ENCODE data around the gene C9orf72.

Gene C9orf72

DNA sequence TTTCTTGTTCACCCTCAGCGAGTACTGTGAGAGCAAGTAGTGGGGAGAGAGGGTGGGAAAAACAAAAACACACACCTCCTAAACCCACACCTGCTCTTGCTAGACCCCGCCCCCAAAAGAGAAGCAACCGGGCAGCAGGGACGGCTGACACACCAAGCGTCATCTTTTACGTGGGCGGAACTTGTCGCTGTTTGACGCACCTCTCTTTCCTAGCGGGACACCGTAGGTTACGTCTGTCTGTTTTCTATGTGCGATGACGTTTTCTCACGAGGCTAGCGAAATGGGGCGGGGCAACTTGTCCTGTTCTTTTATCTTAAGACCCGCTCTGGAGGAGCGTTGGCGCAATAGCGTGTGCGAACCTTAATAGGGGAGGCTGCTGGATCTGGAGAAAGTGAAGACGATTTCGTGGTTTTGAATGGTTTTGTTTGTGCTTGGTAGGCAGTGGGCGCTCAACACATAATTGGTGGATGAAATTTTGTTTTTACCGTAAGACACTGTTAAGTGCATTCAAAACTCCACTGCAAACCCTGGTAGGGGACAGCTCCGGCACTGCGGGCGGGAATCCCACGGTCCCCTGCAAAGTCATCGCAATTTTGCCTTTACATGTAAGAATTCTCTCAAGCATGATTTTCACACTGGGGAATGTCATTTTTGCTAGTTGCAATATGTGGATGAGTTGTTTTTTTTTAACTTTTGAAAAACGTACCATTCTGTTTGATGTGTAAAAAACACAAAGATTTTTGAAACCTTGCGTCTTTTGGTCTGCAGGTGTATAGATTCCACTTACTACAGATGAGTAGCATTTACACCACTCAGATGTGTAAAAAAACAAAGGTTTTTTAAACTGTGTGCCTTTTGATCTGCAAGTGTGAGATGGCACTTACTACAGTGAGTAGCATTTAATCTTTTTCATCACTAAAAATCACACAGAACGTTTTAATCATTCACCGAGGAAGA lies 631 bp upstream of the C9orf72 start:
- DNase-seq, result peak; percentile 99

DNA sequence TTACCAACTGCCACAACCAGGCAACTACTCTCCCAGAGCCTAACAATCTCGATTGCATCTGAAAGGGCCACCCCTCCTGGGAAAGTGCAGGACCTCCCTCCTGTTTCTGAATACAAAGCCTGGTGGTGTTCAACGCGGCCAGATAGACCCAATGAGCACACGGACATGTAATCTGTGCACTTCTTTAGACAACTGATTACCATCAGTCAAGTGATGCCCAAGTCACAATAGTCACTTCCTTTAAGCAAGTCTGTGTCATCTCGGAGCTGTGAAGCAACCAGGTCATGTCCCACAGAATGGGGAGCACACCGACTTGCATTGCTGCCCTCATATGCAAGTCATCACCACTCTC lies 739 bp downstream of the C9orf72 start:
- DNase-seq, result no peak

DNA sequence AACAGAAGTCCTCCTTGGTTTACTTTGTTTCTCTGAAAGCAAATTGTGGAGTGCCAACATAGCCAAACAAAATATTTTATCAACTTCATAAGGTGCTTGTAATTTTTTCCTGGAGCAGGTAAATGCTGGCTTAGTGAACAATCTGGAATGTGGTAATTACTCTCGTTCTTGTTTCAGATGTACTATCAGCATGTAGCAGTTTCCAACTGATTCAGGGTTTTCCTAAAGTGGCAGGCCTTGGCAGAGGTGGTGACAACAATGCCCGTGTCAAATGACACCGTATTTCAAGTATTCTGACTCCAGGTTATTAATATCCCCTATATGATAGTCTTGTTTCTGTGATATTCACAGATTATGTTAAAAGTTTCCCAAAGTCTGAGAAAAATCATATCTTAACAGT lies 1.2 kb downstream of the C9orf72 start:
- DNase-seq, result no peak

DNA sequence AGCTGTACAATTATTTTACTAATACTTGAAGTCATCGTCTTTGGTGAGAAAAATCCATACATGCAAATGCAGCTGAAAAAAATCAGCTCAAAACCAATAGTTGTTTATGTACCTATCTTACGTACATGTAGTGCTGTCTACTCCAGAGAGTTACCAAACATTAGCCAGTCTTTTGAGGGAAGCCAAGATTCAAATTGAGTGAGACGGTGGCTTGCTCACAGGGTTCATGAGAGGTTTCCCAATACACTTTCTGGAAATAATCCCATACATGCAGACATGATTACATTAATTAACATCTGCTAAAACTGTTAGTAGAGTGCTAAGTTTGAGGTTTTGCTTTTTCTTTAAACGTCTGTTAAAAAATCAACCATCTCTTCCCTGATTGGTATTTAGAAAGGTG lies 2.3 kb downstream of the C9orf72 start:
- DNase-seq, result no peak

DNA sequence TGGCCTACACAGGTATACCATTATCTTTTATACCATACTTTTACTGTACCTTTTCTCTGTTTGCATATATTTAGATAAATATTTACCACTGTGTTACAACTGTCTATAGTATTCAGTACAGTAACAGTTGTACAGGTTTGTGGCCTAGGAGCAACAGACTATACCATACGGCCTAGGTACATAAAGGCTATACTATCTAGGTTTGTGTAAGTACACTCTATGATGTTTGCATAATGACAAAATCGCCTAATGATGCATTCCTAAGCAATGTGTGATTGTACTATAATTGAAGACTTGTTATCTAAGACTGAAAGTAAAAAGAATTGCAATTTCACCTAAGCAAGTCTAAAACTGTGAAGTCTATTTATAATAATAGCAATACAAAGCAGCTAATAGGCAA lies 3.9 kb downstream of the C9orf72 start:
- no peak for DNase-seq

DNA sequence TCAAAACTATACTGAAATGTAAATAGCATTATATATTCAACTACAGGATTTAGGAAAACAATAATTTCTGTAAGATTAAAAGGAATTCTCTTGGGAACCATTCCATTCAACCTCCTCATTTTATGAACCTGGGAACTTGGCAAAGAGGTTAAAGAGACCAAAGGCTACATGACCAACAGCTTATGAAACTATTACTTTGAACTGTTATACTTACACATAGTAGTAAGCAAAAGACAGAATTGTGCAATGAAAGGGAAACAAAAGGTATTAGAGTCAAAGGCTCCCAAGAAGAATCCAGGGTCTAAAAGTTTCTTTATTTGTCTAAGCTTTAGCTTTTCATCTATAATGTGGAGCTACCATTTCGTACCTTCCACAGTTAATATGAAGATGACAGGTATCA lies 7.2 kb downstream of the C9orf72 start:
- no peak for DNase-seq

DNA sequence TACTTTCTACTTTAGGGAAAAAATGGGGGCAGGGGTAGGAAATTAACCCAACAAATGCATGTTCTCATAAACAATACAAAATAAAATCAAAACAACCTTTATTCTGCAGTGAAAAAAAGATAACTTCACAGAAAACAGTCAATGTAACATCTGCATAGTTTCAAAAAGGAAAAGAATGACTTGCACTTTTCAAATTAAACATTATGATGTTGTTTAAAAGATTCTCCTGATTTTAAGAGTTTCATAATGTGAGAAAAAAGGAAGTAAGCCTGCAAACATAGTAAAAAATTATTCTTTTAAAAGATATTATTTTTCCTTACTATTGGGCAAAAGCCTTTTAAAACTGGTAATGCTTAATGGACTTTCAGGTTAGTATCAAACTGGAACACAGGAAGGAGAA lies 7.6 kb downstream of the C9orf72 start:
- no peak for DNase-seq

DNA sequence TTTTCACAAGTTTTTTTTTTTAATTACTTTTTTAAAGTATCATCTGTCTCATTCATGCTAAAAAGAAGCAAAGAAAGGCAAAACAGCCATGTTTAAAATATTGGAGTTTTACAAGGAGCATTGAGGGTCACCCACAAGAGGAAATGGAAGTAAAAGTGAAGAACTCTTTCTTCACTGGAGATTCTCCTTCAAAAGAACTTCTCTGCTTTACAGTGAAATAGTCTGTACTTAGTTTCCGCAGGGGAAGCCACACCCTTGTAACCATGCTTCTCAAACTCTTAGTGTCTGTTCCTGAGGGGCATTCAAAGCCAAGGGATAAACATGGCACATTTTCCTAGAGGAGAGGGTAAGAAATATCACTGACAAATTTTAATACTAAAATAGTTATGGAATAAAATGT lies 8.6 kb downstream of the C9orf72 start:
- DNase-seq, result no peak

DNA sequence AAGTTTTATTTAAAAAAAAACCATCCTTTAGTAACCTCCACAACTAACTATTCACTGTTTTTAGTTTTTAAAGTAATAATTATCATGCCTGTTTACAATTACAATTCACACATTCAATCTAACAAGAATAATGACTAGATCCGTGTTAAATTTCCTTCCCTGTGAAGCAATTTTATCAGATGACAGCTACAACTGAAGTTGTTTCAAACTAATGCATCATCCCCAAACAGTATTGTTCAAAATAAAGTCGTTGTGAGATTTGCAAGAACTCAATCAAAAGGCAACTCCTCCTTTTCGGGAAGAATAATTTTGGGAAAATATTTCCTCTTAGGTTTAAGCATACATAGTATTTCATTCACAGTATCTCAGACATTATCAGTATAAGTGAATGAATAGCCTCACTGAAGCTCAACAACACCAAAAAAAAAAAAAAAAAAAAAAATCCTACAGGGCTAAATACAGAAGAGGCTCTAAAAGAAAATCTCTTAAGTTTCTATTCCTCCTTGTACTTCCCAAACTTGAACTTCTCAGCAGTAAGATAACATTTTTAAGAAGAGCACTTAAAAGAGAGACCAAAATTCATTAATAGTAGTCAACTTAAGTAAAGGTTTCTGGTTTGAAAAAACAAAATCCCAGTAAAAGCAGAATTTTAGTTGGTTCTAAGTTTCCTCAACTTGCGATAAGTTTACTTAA lies 9.4 kb downstream of the C9orf72 start:
- no peak for DNase-seq

DNA sequence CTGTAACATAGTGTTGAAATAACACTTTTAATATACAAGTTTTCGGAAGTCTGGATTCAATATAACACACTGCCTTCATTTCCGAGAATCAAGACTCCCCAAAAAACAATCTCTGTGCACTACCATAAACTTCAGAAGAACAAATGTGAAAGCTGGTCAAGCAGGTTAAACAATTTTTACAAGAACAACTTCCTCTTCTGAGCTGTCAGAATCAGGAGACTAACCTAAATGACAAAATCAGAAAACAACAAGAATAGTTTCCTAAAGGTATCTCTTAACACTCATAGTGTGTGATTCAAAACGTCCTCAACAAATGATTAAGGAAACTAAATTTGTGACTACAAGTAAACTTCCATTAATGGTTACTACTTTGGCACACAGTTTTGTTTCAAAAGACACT lies 11.6 kb downstream of the C9orf72 start:
- no peak for DNase-seq

DNA sequence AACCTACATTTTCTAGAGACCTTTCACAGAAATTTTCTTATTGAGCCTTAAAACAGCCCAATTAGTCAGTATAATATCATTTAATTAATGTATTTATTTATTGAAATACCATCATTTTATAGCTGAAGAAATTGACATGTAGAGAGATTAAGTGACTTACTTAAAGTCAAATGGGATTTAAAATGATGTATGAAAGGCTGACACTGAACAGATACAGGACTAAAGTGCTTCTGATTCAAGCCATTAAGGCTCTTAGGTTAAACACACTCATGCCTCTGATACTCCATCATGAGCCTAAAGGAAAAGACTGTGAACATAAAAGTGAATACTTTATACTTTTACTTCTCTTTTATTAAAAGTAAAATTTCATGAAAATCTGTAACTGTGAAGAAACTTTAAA lies 12.8 kb downstream of the C9orf72 start:
- DNase-seq, result no peak

DNA sequence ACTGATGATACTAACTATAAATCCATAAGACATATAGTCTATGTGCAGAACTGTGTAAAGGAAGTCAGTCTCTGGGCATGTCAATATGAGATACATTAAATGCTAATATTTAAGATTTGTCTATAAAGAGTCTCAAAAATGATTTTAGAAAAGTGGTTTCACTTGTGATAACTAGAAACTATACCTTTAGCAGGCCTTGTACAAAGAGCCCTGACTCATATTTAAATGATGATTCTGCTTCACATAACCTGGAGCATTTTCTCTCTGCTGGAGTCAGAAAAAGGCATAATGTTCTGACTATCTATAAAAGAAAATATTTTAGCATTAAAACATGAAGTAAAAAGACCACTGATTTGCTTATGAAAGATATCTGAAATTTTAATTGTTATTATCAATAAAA lies 15.0 kb downstream of the C9orf72 start:
- DNase-seq, result no peak

DNA sequence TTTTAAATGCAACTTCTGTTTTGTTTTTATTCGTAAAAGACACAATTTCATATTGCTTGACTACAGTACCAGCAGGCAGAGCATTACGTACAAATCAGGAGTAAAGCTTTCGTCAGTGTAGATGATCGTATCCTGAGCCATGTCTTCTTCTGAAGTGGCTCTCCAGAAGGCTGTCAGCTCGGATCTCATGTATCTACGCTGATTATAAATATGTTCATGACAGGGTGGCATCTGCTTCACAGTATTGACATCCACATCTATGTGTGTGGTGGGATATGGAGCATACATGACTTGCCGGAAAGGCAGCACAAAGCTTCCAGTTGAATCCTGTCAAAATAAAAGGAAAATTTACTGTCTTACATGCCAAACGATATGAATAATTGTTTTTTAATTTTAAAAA lies 16.8 kb downstream of the C9orf72 start:
- no peak for DNase-seq

DNA sequence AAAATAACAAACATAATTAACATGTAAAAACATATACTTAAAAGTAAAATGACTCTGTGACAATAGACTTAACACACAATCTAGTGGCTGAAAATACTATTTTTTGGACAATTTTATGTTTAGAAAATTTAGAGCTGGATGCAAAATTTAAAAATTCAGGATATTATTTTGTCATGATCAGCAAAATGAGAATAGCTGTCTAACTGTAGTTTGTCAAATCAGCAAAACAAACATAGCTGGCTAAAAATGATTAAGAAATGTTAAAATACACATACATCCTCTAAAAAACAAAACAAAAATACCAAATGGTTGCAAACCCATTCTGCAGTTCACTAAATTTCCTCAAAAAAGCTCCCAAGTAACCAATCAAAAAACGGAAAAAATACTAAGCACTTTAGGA lies 18.6 kb downstream of the C9orf72 start:
- DNase-seq, result no peak

DNA sequence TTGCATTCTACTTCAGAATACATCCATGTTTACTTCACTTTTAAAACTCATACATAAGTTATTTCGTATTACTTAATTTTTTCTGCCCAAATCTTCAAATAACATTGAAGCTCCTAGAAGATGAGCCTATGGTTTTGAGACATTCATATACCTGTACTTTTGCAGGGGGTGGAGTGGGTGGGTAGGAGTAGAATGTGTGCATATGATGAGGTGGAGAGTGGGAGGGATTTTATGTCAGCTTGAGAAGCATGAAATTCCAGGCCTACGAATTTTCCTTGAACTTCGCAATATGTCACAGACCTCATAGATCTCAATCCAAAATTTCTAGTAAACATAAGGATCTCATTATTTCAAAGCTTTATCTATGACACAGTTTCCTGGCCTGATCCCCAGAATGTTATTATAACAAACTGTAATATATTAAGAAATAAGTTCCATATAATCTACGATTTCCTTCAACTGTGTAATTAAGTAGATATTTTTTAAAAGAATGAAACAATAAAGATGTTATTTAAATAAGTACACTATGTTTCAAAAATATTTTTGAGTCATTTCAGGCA lies 24.0 kb downstream of the C9orf72 start:
- no peak for DNase-seq

DNA sequence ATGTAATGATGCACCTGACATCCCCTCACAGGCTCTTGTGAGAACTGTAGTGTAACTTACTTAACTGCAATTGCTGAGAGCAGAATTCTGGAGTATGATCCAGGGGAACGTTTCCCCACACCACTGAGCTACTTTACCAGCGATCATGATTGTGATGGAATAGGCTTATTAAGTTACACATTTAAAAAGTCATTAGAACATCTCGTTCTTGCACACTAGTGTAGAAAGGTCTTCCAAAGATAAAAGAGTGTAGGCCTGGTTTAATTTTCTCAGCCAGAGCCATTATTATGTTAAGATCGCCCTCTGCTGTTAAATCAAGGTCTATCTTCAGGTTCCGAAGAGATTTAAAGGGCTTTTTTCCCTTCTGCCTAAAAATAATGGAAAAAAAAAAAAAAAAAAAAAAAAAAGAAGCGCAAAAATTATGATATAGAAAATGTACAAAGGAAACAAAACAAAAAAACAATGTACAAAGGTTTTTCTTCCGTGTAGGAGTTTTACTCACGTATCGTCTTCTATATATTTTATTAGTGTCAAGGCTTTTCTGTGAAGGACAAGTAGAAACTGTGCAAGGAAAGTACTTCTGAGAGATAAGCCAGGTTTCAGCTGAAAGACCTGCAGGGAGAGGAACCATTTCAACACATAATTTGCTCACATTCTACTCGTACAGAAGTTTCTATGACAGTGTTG lies 25.1 kb downstream of the C9orf72 start:
- no peak for DNase-seq

DNA sequence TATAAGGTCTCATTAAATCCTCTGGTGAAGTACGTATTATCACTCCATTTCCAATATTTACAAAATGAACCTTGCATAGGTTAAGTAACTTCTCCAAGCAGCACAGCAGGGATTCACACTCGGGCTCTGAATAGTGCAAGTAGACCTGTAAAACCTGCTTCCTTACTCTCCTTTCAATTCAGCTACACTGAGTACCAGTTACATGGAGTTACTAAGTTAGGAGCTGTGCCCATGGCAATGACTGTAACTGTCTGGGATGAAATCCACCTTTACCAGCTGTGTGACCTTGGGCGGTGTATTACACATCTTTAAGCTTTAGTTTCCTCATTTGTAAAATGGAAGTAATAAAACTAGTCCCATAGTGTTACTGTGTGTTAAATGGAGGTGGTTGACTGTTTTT lies 27.8 kb downstream of the C9orf72 start:
- DNase-seq, result no peak

DNA sequence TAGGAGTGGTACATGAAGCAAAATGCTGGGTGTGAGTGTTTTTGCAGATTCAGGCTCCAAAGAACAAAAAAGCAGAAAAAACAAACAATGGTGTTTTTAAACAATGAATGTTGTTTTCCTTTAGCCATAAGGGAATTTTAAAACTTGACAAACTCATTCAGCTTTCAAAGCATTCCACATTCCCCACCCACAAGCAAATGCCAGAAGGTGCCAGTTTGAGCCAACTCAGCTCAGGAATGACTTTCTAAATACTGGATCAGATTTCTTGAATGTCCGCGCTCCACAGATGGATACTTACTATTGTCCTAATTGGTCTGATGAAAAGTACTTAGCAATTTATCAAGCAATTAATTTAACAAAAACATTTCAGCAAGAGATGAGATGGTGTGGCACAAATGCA lies 30.8 kb downstream of the C9orf72 start:
- DNase-seq, result no peak

DNA sequence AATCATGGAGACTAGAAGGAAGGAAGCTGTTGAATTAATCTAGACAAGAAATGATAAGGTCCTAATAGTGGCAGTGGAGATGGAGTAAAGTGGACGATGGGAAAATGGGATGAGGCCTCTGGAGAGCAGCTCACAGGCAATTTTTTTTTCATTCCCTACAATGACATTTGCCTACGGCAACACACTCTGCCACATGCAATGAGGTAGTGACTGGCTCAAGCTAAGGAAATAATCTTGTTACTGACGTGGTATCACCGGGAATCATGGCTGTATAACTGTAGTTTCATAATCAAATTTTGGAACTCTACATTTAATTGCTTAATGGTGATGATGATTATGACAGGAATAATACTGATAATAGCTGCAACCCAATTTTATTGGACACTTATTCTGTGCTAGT lies 31.5 kb downstream of the C9orf72 start:
- DNase-seq, result no peak

DNA sequence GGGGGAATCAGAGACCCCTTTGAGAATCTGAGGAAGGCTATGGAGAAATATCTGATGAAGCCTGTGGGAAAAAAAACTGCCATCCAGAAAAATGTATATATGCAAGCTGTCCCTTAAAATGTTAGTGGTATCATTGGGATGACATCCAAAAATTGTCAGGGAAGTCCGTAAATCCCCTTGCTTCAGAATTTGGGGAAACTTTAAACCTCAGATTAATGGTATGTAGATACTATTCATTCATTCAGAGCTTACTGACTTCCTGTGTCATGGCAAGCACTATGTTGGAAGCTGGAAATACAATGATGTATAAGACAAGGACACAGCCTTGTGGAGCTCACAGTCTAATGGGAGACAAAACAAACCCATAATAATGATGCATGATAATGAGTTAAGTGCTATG lies 32.8 kb downstream of the C9orf72 start:
- no peak for DNase-seq

DNA sequence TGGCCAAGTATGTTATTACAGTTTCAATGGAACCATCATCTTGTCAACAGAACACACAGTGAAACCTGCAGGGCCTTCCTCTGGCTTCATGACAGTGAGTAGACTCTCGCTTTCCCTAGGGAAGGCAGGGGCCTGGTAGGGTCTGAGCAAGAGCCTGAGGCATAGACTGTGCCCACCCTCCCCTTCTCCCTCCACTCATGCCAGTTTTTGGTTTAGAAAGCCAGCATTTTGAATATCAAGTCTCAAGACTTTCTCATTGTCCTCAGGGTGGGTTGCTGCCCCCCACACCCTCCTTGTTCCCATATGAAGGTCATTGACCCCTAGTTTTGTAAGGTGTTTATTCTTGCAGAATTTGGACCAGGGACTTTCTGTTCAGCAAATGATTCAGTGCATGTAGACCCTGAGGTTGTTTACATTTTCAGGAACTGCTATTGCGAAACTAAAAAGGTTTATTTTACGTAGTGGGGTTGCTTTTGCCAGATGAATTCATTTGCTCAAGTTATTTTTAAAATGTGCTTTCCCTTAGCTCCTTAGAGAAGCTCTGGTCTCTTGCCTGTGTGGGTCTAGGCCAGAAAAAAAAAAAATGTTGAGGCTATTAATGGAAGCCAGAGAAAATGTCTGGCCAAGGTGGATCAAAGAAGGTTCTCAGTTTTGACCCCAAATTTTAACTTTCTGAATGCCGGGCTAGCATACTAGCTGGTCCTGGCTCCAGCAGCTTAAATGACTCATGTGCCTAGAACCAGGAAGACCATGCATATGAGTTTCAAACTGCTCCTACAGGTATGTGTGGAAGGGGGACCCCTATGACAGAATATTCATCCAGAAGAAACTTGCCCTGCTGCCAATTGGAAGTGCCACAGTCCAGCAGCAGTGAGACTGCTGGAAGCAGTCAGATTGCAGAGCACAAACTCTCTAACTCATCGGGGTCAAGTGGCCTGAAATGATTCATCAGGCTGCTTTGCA lies 33.5 kb downstream of the C9orf72 start:
- no peak for DNase-seq

DNA sequence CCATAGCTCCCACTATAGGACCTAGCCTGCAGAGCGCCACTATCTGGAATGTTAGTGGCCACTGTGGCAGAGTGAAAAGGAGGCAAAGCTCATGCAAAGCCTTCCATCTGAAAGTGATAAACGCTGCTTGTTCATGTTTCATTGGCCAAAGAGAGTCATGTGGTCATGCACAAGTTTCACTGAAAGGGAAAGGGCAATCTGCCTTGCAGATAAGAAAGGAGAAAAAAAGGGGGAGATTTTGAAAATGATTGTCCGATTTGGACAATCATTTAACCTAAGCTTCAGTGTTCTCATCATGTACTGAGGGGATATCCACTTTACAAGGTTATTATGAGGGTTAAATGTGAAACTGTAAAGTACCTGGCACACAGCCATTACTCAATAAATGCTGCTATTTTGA lies 34.6 kb downstream of the C9orf72 start:
- no peak for DNase-seq

Measured in DMS153 (cell line).